ENCODE data around the gene NDUFAF3. TPM values are rescaled to one million over a fixed set of nuclear protein-coding genes. Genes with fewer than 3 reads are reported as not detected.
A peak's percentile ranks its signal among the peaks of the same experiment; 100 is the strongest.

The NDUFAF3 gene
- total RNA-seq, 4 donors from 2014 or later: 120 to 305 (median 146) TPM

- TF ChIP-seq CTCF (IDR thresholded peaks at IDR 0.05) (no peak), POLR2A (IDR thresholded peaks at IDR 0.05) (no peak)
- Histone ChIP-seq H3K27me3 (no peaks in the 10 kb centered on the region), H3K27ac (no peak overlapping the region), H3K36me3 (peaks cover 25 to 31% of the 10 kb centered on the region in 2 donors), H3K4me3 (replicated peaks in 1 of 3) (no peak overlapping the region), H3K9me3 (no peaks in the 10 kb centered on the region), H3K4me1 (no peaks in the 10 kb centered on the region)
- intact Hi-C loops (cut with DNase I): no loop called here
- 84 to 100% methylated on average over 2 to 8 of the region's 10 CpGs for WGBS, 2 donors
- no peak for DNase-seq
Observed at GRCh38 chr3:49057268-49057667, 35.3 kb downstream of the NDUFAF3 start.

- Histone ChIP-seq H3K4me1 (no peaks in the 10 kb centered on the region), H3K4me3 (replicated peaks in 1 of 3) (no peak overlapping the region), H3K9me3 (no peaks in the 10 kb centered on the region), H3K27me3 (no peaks in the 10 kb centered on the region), H3K27ac (no peak overlapping the region), H3K36me3 (peaks cover 22 to 35% of the 10 kb centered on the region in 2 donors)
- no peak for DNase-seq
- WGBS, 2 donors: 88 to 93% methylated on average over 7 of the region's 7 CpGs
- TF ChIP-seq POLR2A (IDR thresholded peaks at IDR 0.05) (no peak), CTCF (IDR thresholded peaks at IDR 0.05) (no peak)
- intact Hi-C loops (cut with DNase I): no loop called here
Observed at GRCh38 chr3:49058011-49058410, 36.1 kb downstream of the NDUFAF3 start.

MicroRNA genes within 50 kb of the gene (microRNA counts, 767-probe panel; counts per million panel counts)
- microRNA hsa-miR-191-5p (3,460 to 6,340 counts per million in 2 donors), microRNA hsa-miR-425-5p (1,730 to 2,159 counts per million in 2 donors)

Small RNA genes within 50 kb of the gene (microRNA-seq; reads per million reads assigned to microRNA genes)
- 12,262 reads per million, percentile 94 among the genes with 10 or more reads in this experiment for gene MIR191
- gene MIR425: 708 reads per million, percentile 76 among the genes with 10 or more reads in this experiment

Small RNA genes within 50 kb of the gene (small RNA-seq; reads per million reads assigned to genes)
- 1,194 reads per million, percentile 99 among the genes with 10 or more reads in this experiment for gene MIR191
- gene MIR425: 2.1 reads per million, percentile 58 among the genes with 10 or more reads in this experiment

Other genes with a start within 250 kb of the NDUFAF3 start
- gene PRKAR2A, start 174.2 kb upstream of the NDUFAF3 start, total RNA-seq: 10 to 100 TPM; 26.9 to 77.1 (median 46.2) TPM
- gene SLC25A20, start 123.2 kb upstream of the NDUFAF3 start, total RNA-seq: 10 to 100 TPM; 17.6 to 48.0 (median 33.7) TPM
- gene ARIH2, start 103.3 kb upstream of the NDUFAF3 start, total RNA-seq: 100 to 1,000 TPM; 108 to 136 (median 117) TPM
- gene P4HTM, start 31.9 kb upstream of the NDUFAF3 start, total RNA-seq: 100 to 1,000 TPM in 1 of 4 donors, 10 to 100 TPM in 3; 73.5 to 117 (median 95.0) TPM
- 100 to 1,000 TPM; 125 to 169 (median 149) TPM for gene WDR6, start 14.7 kb upstream of the NDUFAF3 start, total RNA-seq
- gene DALRD3, start 3.5 kb upstream of the NDUFAF3 start, total RNA-seq: 10 to 100 TPM; 43.1 to 91.4 (median 60.0) TPM
- 100 to 1,000 TPM in 3 of 4 donors, 10 to 100 TPM in 1; 92.9 to 159 (median 109) TPM for gene IMPDH2, start 7.3 kb downstream of the NDUFAF3 start, total RNA-seq
- 100 to 1,000 TPM in 2 of 4 donors, 10 to 100 TPM in 2; 79.8 to 342 (median 98.3) TPM for gene QRICH1, start 72.0 kb downstream of the NDUFAF3 start, total RNA-seq
- 100 to 1,000 TPM; 158 to 273 (median 251) TPM for gene QARS1, start 82.6 kb downstream of the NDUFAF3 start, total RNA-seq
- 100 to 1,000 TPM in 1 of 4 donors, 10 to 100 TPM in 3; 72.3 to 104 (median 77.4) TPM for gene USP19, start 98.7 kb downstream of the NDUFAF3 start, total RNA-seq
- 100 to 1,000 TPM; 452 to 573 (median 527) TPM for gene LAMB2, start 110.9 kb downstream of the NDUFAF3 start, total RNA-seq
- 10 to 100 TPM; 35.2 to 63.7 (median 58.5) TPM for gene CCDC71, start 144.2 kb downstream of the NDUFAF3 start, total RNA-seq
- 10 to 100 TPM; 47.0 to 60.9 (median 57.2) TPM for gene KLHDC8B, start 149.5 kb downstream of the NDUFAF3 start, total RNA-seq

Measured in thyroid gland (tissue), 4 donors.